Measurements from ENCODE around the gene MYO5A. TPM values are rescaled to one million over a fixed set of nuclear protein-coding genes. Genes with fewer than 3 reads are reported as not detected.

The MYO5A gene
- total and polyA plus RNA-seq, 9 of the 15 experiments (the other 6 are each of a cell fraction or from before 2014, with no cell fraction given), result 0.03 to 0.82 (median 0.40) TPM

DNA sequence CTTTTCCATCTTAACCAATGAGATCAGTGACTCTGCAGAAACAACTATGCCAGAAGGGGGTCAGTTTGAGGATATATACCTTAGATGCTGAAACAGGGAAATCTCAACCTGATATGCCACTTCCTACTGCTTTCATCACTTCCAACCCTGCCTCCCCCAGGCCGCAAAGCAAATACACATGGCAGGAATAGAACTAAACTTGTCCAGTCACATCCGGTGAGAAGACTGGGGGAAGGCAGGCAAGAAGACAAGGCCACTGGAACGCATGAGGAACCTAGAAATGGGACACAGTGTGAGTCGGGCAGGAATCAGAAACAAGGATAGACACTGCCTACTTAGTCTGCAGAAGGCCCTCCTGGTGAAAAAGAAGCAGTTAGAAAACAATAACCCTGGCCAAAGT, 90.6 kb downstream of the MYO5A start (continued):
- TF ChIP-seq MEIS2 (IDR thresholded peaks at IDR 0.05; ENCODE audit: partially characterized antibody) (peak; percentile 20), CREM (IDR thresholded peaks at IDR 0.05; ENCODE audit: low read depth) (0 out of 2 replicates have a peak, but pooled peaks have one; percentile 17)

DNA sequence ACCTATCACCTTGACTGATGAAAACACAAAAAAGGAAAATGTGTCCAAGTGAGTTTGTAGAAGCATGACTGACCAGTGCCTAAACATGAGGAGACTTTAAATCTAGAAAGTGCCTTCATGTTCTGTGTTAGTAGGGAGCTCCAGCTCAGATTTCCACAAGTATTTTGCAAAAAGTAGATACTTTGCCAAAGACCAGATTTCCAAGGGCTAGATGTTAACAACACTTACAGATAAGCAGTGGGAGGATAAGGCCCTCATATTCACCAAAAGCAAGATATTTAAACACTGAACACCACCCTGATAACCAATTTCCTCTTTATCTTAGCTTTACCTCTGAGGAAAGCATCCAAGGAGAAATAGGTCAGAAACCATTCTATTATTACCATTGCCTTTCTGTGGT, 91.0 kb downstream of the MYO5A start:
- H3K27ac ChIP-seq (ENCODE audit: extremely low read depth, low read depth, low read length), result no peak overlapping the region
- ATAC-seq, result no peak

More for the DNA sequence above, 91.0 kb downstream of the MYO5A start:
- ChIA-PET CTCF (ENCODE audit: low intra/inter-chr PET ratio) (no interaction called here), POLR2A (interaction anchor here (0.6 to 1.0 kb wide), 2 partner anchors 12 to 71 kb away, joined by 3 read pairs; no protein-coding TSS in a partner anchor)
- Histone ChIP-seq H3K79me2 (ENCODE audit: control insufficient read depth, insufficient read depth, low read length) (no peaks in the 10 kb centered on the region), H3K27me3 (ENCODE audit: control insufficient read depth in 2 of 2, insufficient read depth in 2 of 2, low read length in 2 of 2) (peaks cover 0 to 4% of the 10 kb centered on the region in 2 experiments; a peak in 2 of 5 replicates), H3K9ac (ENCODE audit: insufficient read depth in 1 of 2, low read depth in 2 of 2, low read length in 2 of 2) (no peak overlapping the region), H2AFZ (ENCODE audit: low read depth, low read length) (no peak overlapping the region), H3K4me2 (ENCODE audit: insufficient read depth, low read length) (no peak overlapping the region), H3K9me1 (ENCODE audit: control insufficient read depth, insufficient read depth, low read length) (no peaks in the 10 kb centered on the region), H3K36me3 (ENCODE audit: control insufficient read depth, insufficient read depth, low read length) (no peaks in the 10 kb centered on the region), H3K4me3 (no peak overlapping the region), H3K9me3 (replicated peaks; ENCODE audit: control insufficient read depth, insufficient read depth, low read depth, low read length) (no peaks in the 10 kb centered on the region), H4K20me1 (replicated peaks; ENCODE audit: control insufficient read depth, insufficient read depth, low read length) (no peaks in the 10 kb centered on the region), H3K4me1 (replicated peaks in 1 of 2; ENCODE audit: control insufficient read depth in 2 of 2, insufficient read depth in 2 of 2, low read length in 2 of 2) (no peaks in the 10 kb centered on the region)
- TF ChIP-seq ZNF717 (CRISPR knock-in tag; IDR thresholded peaks at IDR 0.05), result no peak
- no peak for TF ChIP-seq SMAD2 (IDR thresholded peaks at IDR 0.05; ENCODE audit: low read depth, low read length)
- TF ChIP-seq, protein P1, sequence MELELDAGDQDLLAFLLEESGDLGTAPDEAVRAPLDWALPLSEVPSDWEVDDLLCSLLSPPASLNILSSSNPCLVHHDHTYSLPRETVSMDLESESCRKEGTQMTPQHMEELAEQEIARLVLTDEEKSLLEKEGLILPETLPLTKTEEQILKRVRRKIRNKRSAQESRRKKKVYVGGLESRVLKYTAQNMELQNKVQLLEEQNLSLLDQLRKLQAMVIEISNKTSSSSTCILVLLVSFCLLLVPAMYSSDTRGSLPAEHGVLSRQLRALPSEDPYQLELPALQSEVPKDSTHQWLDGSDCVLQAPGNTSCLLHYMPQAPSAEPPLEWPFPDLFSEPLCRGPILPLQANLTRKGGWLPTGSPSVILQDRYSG (tag; conservative IDR thresholded peaks at IDR 0.05; ENCODE audit: low read depth), result no peak
- no peak for TF ChIP-seq EP300 (IDR thresholded peaks at IDR 0.05; ENCODE audit: low read length)
- TF ChIP-seq KDM1A (IDR thresholded peaks at IDR 0.05), result 0 out of 4 replicates have a peak, but pooled peaks of 1 of the 2 experiments have one; percentile 16
- no peak for TF ChIP-seq JUNB (CRISPR knock-in tag; conservative IDR thresholded peaks at IDR 0.05)
- BruUV-seq (replicated peaks), result no TSS peak
- intact Hi-C loops (cut with micrococcal nuclease), result no loop called here
- FAIRE-seq, result no peak
- no peak for DNase-seq (ENCODE audit: extremely low read depth in 1 of 4, low spot score in 3 of 4)
- in situ Hi-C loops (cut with MboI), result no loop called here

All from K562 (cell line).